ENCODE data around the gene DCTN3.

DCTN3 gene

DNA sequence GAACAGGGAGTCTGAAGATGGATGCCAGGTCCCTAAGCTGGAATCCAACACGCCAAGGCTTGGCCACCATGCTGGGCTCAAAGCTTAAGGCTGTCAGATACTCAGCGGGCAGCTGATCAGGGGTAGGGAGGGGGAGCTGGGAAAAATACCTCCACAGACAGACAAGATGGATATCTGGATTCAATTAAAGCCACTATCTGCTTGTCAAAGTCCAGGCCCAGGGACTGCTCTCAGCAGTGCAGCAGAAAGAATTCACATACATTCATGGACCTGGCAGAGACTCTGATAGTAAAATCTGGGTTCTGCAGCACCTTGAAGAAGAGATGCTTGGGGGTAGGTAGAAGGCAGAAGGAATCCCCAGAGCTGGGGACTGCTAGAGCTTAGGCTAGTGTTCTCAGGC is 5.2 kb downstream of the DCTN3 start:
- DNase-seq, result no peak

DNA sequence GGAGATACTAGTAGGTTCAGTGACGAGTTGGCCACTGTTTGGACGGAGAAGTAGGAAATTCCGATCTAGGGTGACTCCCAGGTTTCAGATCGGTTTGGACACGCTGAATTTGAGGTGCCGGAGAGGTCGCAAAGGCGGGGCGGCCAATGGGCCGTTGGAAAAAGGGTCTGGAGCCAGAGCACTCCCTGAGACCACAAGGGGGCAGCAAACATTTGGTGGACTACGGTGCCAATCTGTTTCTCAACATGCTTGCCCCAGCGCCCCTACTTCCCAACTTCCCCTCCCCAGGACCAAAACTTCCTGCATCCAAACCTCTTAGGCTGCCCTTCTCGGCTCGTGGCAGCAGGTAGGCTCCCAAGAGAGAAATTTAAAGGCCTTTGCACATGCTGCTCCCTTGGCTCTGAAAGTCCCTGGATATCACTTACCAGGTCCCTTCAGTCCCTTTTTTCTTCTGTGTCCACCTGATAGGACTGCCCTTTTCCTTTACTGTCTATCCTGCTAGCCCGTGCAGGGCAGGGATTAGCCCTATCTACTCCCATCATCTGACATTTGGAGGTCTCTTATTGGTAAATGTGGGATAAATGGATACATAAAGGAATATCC is 7.4 kb downstream of the DCTN3 start:
- DNase-seq, result peak; percentile 79

DNA sequence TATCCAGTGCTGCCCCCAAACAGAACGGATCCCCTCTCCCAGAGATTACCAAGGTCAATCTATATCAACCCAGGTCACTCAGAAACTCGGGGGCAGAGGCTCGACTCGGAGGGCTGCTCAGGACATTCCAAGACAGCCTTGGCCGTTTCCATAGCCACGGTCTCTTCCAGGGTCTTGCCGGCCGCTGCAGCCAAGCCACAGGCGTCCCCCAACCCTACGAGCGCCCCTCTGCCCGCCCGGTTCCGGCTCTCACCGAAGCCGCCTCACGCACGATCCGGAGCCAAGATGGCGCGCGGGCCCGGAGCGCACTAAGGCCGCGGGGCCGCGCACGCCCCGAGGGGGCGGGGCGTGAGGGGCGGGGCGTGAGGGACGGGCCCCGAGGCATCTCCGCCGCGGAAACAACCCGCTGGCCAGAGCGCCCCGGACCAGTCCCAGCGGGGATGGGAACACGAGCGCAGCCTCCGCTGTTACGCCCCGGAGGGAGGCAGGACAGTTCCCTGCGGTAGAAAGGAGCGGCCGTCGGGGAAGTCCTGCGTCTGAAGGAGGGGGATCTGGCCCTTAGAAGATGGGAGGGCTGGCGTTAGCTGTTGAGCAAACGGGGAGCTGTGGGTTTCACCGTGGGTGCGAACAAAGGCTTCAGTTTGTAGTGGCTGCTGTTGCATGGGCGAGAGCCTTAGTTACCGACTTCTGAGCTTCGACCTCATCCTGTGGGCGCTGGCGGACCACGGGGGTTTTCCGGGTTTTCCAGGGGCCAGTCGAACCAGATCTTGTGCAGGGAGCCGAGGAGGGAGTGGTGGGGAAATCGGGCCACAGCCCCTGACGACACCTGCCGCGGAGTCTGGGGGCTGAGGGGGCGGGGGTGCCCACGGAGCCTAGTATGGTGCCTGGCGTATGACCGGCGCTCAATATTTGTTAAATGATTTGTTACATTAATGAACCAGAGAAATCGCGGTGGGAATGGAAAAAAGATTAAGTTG is 8.2 kb downstream of the DCTN3 start, which contains the start of gene RPP25L:
RPP25L (minus strand) TSS at position 287 of the 977 bp plus-strand sequence. CDS start 801 bp downstream, outside the sequence.
- DNase-seq, result peak; percentile 91

DNA sequence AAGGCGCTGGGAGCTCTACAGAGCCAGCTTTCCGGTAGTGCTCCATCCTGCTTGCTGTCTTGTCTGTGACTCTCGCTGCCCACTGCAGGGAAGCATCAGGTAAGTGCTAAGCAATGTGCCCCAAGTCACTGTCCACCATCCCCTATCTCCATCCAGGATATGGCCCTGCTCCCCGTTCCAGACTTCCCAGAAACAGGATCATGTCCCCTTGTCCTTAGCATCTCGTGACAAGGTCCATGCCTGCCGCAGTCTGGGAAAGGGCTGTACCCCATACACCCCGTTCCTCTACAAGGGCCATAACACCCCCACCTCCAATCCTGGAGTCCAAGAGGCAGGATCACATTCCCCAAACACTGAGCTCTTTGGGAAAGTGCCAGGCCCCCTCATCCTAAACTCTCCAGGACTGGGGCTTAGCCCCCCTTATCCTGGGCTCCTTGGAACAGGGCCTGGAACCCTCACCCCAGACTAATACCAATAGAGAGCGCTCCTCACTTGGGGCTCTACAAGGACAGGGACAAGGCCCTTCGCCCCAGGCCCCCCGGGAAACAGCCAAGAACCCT is 9.0 kb downstream of the DCTN3 start:
- no peak for DNase-seq

DNA sequence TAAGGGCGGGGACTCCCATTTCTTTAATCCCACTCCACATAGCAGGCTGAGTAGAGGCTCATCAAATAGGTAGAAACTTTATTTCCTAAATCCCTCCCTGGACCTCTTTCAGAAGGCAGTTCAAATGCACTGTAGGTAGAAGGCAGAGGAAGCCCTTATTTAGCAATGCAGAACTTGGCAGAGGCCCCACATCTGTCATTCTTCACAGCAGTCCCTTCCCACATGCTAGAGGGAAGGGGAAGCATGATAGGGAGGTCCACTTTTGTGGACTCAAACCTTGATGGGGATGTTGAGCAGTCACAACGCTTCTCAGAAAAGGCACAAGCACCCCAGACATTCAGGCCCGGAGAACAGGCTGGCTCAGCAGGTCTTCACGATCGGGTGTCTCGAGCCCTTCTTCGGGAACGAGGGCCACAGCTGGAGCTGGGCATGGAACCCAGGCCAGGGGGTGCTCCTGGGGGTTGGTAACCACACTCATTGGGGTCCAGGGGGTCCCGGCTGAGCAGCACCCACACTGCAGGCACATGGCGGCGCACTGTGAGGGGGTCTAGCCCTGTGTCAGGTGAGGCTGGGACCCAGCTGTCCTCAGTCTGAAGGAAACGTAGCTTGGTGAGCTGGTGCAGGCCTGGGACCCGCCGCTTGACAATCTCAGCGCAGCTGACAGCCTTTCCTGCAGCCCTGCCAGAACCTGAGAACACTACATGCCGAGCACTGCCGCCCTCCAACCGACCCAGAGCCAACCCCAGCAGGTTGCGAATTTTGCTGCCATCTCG is 9.7 kb downstream of the DCTN3 start:
- no peak for DNase-seq

DNA sequence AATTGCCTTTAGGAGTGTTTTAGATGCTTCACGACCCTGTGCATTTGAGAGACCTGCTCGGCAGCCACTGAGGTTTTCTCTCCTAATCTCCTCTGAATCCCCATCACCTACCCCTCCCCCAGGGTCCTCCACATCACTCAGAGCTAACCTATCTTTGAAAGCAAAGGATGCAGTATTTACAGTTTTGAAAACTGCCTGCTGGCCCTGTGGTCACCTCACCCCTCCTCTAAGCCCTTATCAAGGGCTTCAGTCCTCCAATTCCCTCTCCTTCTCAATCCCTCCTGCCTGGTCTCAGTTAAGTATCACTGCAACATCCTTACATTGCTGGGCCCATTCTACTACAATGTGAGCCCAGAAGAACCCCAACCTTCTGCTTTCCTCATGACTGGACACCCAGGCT is 13.0 kb downstream of the DCTN3 start:
- DNase-seq, result no peak

DNA sequence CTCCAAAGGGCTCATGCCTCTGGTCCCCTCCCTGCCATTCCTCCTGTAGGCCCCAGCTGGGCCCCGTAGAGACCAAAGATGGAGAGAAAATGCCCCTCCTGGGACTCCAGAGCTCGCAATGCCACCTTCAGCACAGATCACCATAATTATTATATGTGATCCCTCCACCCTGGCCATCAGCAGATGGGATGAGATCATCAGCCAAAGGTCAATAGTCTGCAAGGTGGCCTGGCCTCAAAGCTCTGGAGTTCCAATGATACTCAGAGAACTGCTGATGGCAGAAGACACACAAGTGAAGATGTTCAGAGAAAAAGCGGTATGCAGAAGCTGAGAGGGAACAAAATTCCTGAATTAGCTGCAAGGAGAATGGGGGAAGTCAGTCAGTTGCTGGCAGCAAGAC is 13.4 kb downstream of the DCTN3 start:
- DNase-seq, result no peak

DNA sequence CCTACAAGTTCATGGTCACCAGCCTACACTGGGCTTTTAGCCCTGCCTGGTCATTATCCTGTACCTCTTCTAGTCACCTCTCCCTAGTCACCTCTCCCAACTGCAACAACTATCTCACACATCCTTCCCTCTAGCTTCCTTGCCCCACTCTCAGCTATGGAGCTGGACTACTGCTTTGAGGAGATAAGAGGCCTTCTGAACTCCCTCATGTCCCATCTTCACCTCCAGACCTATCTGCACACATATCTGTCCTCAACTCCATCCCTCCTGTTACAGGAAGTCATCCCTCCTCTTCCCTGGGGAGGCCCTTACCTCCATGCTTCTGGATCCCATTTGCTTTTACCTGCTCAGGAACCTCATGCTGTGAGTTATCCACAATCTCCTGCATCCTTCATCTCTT is 14.1 kb downstream of the DCTN3 start:
- DNase-seq, result no peak

DNA sequence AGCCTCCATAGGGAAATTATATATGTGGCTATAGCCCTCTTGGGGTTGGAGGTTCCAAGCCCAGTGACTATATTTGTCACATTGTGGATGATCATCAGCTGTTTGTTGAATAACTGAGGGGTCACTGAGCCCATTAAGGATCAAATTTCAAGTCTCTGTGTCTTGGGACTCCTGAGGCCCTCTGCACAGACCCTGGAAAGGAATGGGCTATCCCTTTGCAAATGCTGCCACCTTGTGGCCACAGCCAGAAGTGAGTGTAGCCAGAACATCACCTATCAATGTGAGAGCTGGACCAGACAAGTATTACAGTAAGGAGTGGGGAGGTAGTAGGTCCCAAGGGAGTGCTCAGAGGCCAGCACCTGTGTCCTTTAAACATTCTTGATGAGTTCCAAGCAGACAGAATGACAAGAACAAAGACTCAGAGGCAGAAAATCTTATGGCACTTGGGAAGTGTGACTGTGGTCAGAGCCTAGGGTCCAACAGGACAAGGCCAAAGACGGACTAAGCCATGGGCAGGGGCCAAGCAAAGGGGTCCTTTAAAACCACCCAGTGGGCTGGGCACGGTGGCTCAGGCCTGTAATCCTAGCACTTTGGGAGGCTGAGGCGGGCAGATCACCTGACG is 16.6 kb downstream of the DCTN3 start:
- peak; percentile 65 for DNase-seq

DNA sequence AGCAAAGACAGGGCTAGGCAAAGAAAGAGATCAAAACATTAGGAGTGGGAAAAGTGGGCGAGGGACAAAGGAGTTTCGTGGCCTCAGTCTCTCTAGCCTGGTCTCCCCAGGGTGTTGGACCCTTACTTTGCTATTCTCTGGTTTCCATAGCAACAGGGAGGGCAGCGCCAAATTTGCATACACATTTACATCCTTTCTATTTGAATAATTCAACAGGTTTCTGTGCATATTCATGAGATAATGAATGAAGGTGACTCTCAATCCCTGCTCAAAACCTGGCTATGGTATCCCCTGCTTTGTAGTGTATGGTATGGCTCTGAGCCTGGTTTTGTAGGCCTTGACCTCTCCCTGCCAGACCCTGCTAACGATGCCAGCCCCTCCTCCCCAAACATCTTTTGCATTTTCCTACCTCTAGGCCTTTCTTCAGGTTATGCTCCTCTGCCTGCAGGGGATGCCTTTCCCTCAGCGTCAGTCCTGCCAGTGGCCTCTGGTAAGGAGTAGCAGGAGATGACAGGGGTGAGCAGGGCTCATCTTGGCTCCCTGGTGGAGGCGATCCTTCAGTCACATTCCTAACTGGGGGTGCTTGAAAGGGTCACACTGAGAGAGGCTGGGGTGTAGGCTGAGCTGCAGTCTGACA is 18.2 kb downstream of the DCTN3 start:
- no peak for DNase-seq

DNA sequence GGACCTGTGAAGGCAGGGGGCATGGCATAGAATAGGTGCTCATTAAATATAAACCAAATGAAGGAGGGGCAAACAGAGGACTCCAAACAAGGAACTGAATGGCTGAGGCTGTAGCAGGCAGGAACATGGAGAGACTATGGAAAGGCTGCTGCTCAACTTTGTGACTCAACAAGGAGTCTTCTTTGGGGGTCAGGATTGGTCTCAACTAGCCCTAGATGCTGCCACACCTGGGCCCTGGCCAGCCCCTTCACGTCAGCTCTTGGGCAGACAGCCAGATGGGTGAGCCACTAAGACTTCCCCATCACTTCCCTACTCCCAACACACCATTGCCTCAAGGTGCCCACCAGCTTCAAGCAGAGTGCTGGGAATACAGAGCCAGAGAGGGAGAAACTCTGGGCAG is 19.4 kb downstream of the DCTN3 start:
- no peak for DNase-seq

DNA sequence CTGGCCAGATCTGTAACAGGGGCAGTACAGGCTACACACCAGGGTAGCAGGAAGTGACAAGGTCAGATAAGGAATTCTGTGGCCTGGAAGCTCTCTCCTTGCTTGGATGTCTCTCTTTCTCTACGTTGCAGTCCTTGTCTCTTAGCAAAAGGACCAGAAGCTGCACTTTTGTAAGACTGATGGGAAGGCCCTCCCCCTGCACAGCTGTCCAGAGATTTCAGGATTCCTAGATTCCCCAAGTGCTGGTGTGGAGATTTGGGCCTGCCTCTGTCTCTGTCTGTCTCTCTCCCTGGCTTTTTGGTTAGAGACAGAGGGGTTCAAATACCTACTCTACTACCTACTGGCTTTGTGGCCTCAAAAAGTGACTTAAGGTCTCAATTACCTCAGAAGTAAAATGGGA is 20.7 kb downstream of the DCTN3 start:
- no peak for DNase-seq

DNA sequence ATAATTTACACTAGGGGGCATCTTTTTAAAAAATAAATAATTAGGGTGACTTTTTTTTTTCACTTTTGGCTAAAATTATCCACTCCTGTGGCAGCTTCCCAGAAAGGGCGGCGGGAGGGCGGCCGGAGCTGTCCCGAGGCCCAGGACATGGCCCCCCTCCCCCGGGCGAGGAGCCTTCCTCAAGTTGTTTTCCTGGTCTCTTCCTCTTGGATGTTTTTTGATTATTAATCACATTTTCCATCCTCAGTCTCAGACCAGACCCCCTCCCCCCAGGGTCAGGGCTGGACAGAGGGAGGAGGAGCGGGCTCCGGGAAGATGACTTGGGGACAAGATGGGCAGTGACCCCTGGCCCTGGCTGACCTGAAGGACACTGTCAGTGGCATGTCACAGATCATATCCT is 26.1 kb downstream of the DCTN3 start:
- DNase-seq, result no peak

DNA sequence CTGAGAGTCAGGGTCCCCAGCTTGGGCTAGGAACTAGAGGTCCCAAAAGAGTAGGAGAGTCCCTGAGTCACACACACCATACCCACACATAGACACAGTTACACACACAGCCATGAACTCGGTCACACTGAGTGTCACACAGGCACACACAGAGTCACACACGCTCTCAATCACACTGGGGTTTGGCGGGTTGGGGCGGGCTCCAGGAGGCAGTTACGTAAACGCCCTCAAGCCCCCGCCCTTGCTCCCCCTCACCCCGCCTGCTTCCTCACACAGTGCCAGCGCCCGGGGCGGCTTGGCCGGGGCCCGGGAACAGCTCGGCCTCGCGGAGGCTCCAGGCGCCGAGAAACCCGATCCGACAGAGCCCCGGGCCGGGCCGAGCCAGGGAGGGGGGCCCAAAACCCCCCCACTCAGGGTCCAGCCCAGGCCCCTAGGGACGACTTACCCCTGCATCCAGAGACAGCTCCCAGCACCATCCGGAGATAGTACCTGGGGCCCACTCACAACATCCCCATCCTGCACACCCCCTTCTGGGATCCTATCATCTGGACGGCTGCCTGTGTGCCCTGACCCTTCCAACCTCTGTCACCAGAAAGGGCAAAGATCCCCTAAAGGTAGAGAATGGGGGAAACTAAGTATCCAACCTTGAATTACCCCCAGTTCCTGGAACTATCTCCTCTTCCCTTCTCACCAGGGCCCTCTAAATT is 27.2 kb downstream of the DCTN3 start:
- peak; percentile 19 for DNase-seq

DNA sequence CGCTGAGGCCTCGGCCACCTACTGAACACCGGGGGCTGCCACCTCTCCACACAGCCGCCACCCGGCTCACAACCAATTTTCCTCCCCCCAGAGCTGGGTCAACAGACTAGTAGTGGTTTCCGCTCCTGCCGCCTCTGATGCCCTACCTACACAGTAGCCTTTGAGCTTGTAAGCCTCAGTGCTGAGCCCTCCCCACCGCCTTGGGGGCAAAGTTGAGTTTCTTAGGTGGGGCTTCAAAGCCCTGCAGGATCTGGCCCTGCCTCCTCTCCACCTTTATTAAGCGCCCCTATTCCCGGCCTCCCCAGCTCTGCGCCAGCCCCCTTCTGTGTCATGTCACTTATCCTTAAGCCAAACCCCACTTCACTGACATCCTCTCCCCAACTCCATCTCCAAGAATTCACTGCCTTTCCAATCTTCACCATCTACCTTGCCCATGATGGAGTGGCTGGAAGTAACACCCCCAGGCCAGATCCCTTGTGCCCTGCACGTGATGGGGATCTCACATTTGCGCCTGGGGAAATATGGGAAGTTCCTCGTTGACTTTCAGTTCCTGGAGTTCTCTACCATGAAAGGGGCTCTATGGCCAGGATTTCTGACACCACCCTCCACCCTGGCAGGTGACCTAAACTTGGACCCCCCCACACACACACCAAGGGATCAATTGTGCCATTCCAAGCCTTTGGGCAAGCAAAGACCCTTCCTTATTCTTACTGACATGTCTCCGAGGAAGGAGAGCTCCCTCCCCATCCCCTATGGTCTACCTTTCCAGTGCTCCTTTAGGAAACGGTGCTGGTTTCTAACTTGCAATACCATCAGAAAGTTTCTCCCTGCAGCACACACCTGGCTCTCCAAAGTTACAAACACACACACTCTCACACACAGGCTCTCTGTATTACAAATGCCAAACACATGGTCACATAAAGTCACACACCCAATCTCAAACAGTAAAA is 28.1 kb downstream of the DCTN3 start:
- peak; percentile 70 for DNase-seq

DNA sequence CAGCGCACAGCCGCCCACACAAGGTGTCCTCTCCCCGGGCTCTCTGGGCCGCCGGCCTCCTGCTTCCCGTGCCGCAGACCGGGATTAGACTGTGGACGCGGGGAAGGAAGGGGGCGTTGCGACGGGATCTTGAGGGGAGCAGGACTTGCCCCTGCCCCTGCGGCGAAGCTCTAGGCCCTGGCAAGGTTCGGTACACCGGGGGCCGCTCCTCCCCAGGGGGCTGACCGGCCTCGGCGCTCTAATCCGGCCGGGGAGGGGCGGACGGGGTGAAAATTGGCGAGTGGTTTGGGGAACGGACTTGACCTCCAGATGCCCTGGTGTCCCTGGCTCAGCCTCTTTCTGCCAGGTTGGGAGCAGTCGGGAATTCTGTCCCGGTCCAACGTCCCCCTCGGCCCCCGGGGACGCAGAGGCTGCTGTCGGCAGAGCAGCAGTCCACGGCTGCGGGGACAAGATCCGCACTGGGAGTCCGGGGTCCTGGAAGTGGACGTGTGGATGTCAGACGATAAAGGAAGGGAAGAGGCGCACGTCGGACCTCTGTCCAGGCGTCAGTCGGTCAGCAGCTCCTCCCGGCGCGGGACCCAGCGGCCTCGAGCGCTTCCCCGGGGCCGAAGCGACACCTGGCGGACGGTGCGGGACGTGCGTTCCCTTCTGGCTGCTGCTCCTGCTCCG is 28.9 kb downstream of the DCTN3 start:
- DNase-seq, result peak; percentile 76

DNA sequence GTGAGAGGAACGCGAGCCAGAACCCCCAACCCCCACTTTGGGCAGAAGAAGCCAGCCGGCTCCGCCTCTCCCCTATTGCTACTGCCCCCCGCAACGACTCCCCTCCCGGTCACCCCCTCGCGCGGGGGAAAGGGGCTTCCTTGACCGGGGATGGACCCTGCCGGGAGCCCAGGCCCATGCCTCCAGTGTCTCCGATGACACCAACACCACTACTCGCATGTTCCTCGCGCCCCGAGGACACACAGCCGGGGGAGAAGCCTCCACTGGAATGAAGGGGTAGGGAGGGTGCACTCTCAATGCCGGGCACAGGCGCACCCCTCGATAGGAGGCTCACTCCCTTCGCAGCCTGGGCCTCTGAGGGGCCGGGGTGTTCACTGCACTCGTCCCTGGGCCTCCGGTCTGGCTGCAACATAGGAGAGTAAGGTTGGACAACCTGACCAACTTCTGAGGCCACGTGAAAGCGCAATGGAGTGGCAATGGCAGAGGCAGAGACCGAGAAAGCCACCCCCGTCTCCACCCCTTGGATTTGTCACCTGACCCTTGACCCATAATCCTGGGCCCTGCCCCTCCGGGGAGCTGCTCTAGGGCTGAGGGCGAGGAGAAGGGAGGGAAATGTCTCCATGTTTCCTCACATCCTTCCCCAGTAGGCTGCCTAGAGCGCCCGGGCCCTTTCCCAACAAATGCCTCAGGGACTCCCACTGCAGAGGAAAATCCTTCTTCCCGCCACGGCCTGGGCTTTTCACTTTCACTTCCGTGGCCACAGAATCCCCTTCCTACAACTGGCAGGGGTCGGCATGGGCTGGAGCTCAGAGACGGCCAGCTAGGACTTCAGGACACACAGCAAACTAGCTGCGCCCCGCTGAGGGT is 29.7 kb downstream of the DCTN3 start:
- DNase-seq, result peak; percentile 8

DNA sequence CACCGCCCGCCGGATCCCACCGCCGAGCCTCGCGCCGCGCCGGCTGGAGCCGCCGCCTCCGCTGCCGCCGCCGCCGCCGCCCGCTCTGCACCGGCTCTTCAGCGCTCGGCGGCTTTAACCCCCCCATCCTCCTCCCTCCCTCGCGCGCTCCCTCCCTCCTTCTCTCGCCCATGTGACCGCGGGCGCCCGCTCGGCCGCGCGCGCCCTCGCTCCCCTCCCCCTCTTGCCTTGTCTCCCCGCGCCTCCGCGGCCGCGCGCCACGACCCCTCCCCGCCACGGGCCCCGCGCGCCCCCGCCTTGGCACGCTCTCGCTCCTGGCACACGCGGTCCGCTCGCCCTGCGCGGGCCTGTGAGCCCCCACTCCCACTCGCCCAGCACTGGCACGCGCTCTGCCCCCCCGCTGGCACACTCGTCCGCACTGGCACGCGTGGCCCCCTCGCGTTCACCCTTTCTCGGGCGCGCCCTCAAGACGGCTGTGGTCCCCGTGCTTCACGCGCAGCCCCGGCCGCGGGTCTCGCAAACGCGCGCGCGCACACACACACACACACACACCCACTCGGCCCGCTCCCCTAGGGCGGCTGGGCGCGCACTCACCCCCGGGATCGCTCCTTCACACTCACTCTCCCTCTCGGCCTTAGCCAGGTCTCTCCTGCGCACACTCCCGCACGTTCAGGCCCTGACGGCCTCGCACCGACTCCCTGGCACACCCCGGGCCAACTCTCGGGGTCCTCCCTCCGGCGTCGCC is 30.5 kb downstream of the DCTN3 start, which contains the start of gene CNTFR:
CNTFR (minus strand) TSS at position 89 of the 745 bp plus-strand sequence. CDS start 20,743 bp downstream, outside the sequence.
- DNase-seq, result no peak

Measured in inflammatory macrophage treated with lipopolysaccharide for 4 hours (primary cell).